NCI-H2081 treated with DMSO at 0.1 percent for 48 hours (cell line): ENCODE results near the gene CELA1.
"Not testable (repeated sequence)": the region's sequence is repeated elsewhere in the genome, so short reads cannot be mapped to it uniquely, and the experiment has no call there.

Experiments used
- DNase-seq: peaks from one replicate; lab custom pipeline; 2025; lab: John Stamatoyannopoulos, UW

The CELA1 gene

DNA sequence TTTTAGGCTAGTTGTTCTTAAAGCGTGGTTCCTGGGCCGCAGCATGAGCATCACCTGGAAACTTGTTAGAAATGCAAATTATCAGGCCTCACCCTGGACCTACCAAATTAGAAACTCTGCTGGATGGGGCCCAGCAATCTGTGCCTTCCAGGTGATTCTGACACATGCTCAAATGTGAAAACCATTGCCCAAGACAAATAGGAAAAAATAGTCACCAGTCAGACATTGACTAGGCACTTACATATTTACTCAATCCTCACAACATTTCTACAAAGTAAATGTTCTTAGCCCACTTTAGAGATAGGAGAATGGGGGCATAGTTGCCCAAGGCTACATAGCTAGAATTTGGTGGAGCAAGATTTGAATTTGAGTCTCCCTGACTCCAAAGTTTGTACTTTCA lies 3.3 kb downstream of the CELA1 start:
- no peak for DNase-seq

DNA sequence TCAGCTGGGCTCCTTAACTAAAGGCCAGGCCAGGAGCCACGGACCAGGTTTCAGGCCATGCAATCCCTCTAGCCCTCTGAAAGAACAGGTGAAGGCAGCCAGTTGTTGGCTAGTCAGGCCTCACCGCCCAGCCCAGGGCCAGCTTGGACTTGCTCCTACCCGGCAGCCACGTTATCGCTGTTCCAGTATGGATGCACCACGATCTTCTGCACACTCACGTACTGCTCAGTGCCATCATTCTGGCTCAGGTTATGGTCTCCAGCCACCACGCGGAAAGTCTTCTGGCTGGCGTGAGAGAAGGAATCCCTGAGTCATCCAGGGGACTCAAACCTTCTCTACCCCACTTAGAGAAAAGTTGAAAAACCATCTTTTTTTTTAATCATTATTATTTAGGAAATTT lies 4.1 kb downstream of the CELA1 start:
- no peak for DNase-seq

DNA sequence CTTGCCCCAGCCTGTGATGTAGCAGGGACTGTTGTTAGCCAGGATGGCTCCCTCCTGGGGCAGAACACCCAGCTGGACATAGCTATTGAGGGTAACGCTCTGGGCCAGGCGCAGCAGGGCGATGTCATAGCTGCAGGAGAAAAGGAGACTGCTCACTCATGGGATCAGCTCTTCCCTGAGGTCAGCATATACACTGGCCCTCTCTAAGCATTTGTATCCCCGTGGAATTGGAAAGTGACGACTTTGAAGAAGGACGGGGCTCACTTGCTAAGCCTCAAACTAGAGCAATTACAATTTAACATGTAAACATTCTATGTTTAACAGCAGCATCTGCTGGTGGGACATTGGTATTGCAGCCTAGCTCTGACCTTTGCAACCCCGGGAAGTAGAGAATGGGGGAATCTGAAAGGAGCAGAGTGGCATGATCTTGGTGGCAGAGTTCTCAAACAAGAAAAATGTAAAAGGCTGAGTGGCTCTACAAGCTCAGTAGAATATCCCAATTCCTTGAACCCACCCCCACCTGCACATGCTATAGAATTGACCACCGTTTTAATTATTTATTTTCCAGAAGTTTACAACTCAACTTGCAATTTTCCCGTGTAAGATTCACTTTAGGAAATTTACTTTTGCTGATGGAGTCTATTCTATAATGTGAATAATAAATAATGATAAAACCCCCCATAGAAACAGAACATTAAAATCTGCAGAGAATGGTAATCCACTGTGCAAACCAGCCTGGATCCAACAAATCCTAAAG lies 5.0 kb downstream of the CELA1 start:
- DNase-seq: peak; percentile 17

DNA sequence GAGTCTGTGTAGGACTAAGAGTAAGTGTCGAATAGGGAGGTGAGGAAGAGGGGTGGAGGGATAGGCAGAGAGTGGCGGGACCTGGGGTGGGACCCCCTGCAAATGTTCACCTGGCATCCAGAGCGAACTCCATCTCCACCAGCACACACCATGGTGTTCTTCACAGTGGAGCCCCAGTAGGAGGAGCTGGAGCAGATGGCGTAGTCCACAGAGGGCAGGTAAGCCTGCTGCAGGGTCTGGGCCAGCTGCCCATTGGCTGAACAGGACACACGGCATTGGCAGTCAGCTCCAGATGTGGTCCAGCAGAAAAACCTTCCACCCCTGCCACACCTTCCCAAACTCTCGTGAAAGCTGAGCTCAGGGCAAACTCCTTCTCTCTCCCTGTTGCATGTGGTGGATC lies 6.7 kb downstream of the CELA1 start:
- DNase-seq: no peak

DNA sequence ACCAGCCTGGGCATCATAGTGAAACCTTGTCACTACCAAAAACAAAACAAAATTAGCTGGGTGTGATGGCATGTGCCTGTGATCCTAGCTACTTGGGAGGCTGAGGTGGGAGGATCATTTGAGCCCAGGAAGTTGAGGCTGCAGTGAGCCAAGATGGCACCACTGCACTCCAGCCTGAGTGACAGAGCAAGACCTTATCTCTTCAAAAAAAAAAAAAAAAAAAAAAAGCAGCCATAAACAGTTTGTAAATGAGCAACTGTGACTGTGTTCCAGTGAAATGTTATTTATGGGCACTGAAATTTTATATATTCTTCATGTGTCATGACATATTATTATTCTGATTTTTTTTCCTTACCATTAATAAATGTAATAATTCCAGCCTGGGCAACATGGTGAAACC lies 9.1 kb downstream of the CELA1 start:
- DNase-seq: not testable (repeated sequence)

DNA sequence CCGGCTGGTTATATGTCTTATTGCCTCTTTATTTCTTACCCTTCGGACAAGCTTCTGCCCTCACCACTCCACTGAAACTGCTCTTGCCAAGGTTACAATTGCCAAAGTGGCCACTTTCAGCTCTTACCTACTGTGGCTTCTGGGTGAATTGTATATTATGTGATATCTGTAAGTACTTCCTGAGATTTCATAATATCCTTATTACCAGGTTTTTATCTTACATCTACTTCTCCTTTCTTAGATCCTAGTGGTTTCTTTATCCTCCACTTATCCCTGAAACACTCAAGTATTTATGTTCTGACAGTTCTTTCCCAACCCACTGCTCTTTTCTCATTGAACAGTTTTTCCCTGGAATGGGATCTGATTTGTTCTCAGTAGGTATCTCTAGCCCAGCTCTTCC lies 10.5 kb downstream of the CELA1 start:
- DNase-seq: no peak

DNA sequence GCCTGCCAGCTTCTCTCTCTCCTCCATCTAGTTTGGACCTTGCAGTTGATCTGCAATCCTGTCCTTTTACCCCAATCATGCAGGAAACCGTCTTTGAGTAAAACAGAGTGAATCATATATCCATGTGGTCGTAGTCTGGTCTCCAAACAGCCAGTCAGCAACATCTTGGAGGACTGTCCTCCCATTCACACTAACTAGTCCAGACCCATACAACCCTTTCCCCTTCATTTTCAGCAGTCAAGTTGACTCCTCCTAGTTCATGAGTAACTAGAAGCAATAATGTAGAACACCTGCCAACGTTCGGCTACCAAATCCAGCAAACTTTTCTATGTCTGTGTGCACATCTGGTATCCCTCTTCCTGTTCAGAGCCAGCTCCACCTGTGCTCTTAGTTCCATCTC lies 11.7 kb downstream of the CELA1 start:
- DNase-seq: no peak

DNA sequence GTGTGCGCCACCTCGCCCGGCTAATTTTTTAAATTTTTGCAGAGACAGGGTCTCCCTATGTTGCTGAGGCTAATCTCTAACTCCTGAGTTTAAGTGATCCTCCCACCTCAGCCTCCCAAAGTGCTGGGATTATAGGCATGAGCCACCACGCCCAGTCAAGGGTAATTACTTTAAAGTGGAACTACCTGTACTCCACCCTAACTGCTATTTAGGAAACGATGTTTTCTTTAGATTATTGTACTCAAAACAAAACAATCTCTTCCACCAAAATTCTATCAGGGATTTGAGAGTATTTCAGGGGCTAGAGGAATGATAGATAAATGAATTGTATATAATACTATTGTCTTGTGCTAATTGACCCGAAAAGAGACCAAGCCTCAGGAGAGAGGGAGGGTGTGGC lies 12.9 kb downstream of the CELA1 start:
- DNase-seq: no peak

DNA sequence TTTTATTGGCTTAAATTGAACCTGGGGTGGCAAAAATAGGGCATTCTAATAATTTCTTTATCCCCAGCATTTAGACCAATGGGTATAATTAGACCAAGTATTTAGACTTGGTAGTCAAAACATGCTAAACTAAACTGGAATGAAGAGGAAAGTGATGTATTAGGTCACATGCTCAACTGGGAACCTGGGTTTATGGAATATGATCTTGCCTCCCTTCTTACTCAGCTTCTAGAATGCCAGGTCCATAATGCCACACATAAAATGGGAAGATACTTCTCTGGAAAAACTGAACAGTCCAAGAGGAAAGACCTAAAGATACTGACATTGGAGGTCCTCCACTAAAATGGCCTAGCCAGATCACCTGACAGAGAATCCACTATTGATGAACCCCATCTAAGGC lies 16.3 kb downstream of the CELA1 start:
- DNase-seq: no peak

DNA sequence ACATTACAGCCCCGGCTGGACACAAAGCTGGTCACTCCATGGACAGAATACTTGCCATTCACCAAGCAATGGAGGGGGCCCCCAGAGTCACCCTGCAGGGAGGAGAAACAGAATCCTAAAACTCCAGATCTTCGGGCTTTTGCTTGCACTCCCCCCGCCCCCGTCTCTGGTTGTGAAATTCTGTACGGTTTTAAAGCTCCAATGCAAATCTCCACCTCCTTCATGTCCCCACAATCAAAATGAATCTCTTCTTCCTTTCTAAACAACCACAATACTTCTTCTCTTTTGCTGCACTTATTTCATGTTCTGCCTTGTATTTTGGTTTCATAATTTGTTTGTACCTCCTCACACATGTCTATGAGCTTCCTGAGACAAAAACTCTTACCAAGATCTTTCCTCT lies 16.7 kb downstream of the CELA1 start:
- DNase-seq: no peak

DNA sequence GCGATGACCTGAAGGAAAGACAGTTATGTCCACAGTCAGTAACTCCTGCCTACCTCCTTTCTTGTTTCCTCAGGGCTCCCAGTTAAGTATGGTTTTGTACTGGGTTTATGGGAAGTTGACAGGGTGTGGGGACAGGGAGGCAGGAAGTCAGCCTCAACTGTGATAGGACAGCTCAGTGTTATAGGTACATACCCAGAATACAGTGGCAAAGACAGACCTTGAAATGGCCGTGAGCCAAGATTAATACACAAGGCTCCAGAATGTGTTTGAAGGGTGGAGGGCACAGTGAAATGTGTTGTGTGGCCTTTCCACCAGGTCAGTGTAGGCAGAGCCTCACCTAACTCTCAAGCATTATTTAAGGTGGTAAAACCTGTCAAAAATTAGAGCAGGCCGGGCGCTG lies 17.9 kb downstream of the CELA1 start:
- DNase-seq: no peak

DNA sequence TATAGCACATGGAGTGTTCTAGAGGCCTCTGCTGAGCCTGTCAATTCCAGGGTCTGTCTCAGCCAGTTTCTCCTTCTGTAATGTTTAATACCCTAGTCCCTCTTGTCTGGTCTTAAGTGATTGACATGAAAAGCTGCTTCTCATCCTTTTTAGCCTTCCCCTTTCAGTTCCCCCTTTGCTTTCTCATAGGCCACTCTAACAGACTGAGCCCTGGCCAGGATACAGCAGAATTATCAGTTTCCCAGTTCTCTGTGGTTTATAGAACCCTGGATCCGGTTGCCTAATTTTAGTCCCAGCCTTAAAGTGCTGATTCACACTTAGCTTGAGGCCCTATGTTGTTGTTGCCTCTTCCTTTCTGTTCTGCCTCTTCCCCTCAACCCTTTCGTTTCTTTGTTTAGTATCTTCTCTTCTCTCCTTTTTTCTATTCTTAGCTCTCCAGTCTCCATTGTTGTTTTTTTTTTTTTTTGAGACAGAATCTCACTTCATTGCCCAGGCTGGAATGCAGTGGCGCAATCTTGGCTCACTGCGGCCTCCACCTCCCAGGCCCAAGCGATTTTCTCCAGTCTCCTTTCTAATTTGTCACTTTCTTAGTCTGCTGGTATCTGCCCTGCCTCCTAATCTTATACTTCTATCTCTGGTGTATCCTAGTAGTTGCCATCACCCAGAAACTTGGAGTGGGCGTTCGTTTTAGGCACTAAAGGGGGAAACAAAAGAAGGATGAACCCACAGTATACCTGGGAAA lies 19.6 kb downstream of the CELA1 start:
- DNase-seq: no peak

DNA sequence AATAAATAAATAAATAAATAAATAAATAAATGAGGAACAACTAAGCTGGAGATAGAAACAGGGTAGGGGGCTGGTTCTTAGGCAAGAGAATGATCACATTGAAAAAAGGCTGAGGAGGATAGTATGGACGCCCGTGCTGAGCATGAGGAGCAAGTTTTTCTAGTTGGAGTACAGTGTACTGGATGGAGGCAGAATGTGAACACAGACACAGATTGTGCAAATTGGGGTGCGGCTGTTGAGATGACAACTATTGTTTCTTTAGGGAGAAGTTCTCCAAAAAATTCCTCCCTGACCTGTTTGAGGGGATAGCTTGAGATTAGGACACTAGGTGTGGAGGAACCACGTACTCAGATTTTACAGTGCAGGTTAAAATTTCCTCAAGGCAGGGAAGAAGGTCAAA lies 21.5 kb downstream of the CELA1 start:
- no peak for DNase-seq

DNA sequence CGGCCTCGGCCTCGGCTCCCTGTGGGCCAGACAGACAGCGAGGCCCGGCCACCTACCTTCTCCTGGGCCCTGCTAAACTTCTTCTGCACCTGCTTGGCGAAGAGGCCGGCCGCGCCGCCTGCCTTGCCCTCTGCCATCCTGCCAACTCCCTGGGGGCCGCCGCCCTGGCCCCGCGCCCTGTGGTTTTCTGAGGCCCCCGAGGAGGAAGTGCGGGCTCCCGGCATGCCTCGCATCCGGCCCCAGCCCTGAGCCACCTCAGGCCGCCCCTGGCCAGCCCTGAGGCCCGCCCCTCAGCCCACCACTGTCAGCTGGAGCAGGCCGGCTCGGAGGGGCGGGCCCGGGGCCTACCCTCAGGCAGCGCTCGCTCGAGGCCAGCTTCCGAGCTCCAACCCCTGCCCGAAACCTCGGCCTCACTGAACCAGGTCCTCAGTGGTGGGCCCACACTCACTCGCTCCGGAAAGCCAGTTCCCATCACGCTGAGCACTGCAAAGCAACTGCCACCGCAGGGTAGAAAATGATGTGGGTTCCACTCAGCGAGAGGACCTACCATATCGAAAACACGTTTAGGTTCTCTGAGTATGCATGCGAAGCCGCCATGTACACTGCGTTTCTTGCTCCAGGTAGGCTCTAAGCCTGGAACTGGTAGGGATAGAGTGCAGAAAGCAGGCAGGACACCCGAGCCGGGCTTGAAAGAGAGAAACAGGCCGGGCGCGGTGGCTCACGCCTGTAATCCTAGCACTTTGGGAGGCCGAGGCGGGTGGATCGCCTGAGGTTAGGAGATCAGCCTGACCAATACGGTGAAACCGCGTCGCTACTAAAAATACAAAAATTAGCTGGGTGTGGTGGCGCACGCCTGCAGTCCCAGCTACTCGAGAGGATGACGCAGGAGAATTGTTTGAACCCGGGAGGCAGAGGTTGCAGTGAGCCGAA lies 22.2 kb downstream of the CELA1 start, which contains the start of gene BIN2:
BIN2 (minus strand) TSS at position 209 of the 930 bp plus-strand sequence; CDS start at position 137, 72 bp downstream.
- DNase-seq: no peak

DNA sequence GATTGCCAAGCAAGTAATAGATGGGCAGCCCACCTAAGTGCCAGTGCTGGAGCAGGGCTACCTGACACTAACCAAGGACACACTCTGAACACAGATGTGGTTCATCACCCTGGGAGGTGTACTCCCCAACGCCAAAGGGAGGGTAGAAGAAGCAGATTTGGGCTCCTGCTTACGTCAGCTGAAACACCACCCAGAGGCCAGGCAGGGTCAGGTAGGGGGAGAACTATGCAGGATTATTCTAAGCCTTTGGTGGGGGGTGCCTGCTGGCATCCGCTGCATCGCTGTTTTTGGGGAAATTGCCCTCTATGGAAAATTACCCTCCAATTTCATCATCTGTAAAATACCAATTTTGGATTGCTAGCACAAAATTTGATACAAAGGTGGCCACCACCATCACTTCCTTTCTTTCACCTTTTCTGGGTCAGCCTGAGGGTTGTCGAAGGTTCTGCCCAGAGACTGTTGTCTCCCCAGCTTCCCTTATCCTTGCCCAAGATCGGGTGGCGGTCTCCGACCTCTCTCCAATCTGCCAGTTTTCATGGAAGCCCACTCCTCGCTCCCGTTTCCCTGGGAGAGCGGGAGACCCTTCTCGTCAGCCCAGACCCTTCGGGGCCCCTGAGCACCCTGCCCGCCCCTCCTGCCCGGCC lies 23.0 kb downstream of the CELA1 start:
- no peak for DNase-seq

DNA sequence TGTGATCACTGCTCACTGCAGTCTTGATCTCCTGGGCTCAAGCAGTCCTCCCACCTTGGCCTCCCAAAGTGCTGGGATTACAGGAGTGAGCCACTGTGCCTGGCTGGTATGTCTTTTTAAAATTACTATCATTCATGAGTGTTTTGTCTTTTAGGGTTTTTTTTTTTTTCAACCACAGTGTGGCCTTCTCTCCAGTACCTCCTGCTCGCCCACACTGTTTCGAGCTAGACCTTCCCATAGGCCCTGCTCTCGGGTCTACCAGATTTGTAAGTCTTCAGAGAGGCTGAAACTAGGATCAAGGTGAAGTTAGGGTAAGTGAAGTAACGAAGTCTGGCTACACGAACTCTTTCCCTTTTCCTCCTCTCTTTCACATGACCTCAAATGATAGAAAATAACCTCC lies 24.0 kb downstream of the CELA1 start:
- no peak for DNase-seq

DNA sequence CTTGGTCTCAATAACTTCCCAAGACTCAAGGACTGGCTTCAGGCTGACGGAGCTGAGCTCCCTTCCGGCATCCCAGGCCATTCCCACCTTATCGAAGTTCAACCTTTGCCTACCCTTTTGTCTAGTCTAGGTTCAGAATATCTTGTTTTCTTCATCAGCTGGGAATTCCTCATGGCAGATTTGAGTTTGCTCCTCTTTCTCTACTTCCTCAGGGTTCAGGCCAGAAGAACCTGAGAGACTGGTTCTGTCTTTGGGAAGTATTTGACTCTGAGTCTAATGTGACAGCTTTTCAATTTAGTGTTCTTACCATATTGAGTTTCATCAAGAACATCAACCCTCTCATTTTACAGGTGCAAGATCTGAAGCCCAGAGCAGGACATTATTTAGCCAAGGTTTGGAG lies 24.6 kb downstream of the CELA1 start:
- DNase-seq: no peak

DNA sequence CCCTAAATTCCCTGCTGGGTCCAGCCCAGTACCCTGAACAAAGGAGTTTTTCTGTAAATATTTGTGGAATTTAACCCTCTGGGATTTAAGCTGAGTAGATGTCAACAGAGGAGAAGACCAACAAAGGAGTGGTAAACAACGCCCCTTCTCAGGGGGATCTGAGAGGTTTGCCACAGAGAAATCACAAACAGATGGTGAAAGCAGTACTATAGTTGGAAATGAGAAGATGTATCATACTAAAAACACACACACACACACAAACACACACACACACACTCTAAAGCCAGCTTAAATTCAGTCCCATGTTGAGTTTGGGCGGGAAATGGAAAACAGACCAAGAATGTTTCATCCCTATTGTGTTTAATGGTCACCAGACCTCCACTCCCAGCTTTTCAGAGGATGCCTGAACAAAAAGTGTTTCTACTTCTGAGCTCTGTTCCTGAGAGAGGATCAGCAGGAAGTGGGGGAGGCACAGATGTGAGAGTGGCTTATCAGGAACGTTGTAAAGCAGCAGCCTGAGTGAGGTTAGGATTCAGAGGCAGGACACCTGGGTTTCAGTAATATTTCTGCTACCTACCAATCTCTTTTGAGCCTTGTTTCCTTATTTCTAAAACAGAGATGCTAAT lies 25.7 kb downstream of the CELA1 start:
- no peak for DNase-seq

DNA sequence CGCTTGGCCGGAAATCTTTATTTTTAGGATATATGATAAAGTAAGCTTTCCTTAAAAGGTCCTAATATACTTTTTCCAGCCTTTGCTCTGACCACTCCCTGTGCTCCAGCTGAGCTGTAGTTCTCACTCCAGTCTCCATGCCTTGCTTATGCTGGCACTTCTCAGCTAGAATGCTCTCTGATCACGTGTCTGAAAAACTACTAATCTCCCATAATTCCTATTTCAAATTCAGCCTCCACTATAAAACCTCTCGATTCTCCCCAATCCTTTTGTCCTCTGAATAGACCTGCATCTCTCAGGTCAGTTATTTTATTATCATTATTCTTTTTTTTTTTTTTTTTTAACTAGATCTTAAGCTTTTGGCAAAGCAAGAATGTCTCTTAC lies 26.2 kb downstream of the CELA1 start:
- no peak for DNase-seq

DNA sequence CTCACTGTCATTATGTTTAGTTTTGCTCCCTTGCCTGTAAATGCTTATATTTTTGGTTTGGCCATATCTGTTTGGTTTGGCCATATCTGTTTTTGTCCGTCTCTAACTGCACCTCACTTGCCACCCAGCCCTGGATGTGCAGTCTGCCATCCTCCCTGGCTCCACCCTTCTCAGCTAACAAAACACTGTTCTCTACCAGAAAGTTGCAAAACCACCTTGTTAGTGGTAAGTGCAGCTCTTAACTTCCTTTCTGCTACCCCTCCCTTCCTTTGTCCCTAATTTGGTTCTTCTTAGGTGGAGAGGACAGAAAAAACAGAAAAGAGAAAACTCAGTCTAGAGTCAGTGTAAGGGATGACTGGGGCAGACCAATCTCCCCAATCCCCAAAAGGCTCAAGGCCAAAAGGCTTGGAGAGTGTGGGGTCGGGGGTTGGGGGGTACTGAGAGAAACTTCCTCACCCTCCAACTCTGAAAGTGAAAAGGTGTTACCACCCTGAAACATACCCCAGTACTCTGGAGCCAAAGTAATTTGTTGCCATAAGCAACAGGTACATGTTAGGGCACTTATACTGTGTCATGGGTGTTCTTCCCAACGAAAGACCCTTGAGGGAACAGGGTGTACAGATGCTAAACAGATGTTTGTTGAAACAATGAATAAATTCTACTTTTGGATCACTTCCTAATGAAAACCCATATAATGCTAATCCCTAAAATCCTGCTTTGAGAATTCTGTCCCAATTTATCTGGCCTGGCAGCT lies 27.5 kb downstream of the CELA1 start:
- DNase-seq: no peak
